ENCODE measurements around the gene CLDN11. TPM values are rescaled to one million over a fixed set of nuclear protein-coding genes. Genes with fewer than 3 reads are reported as not detected.

The CLDN11 gene
- total RNA-seq, 2 donors from 2014 or later, result 9.0 to 15.8 TPM

DNA sequence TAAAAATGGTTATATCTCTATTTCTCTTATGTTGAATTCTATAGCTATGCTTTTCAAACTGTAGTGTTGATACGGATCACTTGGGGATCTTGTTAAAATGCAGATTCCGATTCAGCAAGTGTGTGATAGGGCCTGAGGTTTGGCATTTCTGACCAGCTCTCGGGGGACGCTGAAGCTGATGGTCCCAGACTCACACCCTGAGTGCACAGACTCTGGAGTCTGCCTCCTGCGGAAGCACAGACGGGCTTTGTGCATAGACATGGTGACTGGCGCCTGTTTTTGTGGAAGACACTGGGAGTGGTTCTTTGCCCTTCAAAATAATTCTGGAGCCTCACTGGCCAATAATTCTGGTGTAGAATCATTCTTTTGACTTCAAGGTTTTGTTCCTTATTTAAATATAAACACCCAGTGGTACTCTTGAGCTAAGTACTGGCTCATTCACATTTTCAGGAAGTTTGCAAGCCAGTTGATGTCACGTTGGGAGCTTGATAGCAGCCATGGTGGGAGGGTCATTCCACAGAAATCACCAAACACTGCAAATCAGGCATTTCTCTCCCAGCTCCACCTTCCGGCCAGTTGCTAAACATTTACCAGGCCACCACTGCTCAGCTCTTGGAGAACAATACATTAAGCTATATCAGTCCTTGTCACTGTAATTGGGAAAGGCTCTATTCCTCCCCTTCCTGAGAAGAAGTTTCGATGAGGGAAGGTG is 19.2 kb downstream of the CLDN11 start:
- Histone ChIP-seq H3K36me3 (no peaks in the 10 kb centered on the region), H3K27me3 (no peaks in the 10 kb centered on the region), H3K27ac (no peak overlapping the region), H3K9me3 (no peaks in the 10 kb centered on the region), H3K4me3 (no peak overlapping the region), H3K4me1 (no peaks in the 10 kb centered on the region)
- TF ChIP-seq, protein P1, sequence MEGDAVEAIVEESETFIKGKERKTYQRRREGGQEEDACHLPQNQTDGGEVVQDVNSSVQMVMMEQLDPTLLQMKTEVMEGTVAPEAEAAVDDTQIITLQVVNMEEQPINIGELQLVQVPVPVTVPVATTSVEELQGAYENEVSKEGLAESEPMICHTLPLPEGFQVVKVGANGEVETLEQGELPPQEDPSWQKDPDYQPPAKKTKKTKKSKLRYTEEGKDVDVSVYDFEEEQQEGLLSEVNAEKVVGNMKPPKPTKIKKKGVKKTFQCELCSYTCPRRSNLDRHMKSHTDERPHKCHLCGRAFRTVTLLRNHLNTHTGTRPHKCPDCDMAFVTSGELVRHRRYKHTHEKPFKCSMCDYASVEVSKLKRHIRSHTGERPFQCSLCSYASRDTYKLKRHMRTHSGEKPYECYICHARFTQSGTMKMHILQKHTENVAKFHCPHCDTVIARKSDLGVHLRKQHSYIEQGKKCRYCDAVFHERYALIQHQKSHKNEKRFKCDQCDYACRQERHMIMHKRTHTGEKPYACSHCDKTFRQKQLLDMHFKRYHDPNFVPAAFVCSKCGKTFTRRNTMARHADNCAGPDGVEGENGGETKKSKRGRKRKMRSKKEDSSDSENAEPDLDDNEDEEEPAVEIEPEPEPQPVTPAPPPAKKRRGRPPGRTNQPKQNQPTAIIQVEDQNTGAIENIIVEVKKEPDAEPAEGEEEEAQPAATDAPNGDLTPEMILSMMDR (IDR thresholded peaks at IDR 0.05), result no peak
- DNase-seq (ENCODE audit: low spot score), result no peak

DNA sequence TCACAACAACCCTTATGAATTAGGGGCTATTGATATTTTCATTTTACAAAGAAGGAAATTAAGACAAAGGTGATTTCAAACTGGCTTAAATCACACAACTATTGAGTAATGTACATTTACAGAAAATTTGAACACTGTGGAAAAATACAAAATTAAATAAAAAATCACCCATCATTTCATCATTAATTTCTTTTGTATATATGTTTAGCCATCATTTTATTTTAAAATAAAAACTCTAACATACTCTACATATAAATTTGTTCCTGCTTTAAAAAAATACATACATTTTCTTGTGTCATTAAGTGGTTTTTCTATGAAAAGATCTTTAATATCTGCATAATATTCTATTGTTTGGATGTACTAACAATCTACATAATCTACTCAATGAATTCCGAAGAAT is 20.2 kb downstream of the CLDN11 start:
- H3K36me3 ChIP-seq, result no peaks in the 10 kb centered on the region
- H3K27me3 ChIP-seq, result no peaks in the 10 kb centered on the region
- no peaks in the 10 kb centered on the region for H3K4me1 ChIP-seq
- H3K27ac ChIP-seq, result no peak overlapping the region
- no peaks in the 10 kb centered on the region for H3K9me3 ChIP-seq
- no peak overlapping the region for H3K4me3 ChIP-seq
- TF ChIP-seq, protein P1 (IDR thresholded peaks at IDR 0.05), result no peak
- DNase-seq (ENCODE audit: low spot score), result no peak

DNA sequence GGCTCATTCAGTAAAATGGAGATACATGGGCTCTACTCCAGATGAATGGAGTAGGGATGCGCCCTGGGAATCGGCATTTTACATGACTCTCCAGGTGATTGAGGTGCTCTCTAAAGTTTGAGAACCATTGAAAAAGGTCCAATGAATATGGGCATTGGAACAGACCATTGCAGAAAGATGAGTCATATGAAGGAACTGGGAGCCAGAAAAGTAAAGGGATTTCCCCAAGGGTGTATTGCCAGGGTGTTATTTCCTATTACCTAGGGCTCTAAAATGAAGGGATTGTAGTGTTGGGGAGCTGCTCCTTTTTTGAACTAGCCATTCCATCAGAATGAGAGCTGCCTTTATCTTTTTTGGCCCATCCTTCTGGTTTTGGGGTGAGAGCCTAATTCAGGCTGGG is 21.7 kb downstream of the CLDN11 start:
- no peak for DNase-seq (ENCODE audit: low spot score)
- Histone ChIP-seq H3K36me3 (no peaks in the 10 kb centered on the region), H3K4me3 (no peak overlapping the region), H3K27me3 (no peaks in the 10 kb centered on the region), H3K9me3 (no peaks in the 10 kb centered on the region), H3K4me1 (no peaks in the 10 kb centered on the region), H3K27ac (no peak overlapping the region)
- TF ChIP-seq, protein P1 (IDR thresholded peaks at IDR 0.05), result no peak

DNA sequence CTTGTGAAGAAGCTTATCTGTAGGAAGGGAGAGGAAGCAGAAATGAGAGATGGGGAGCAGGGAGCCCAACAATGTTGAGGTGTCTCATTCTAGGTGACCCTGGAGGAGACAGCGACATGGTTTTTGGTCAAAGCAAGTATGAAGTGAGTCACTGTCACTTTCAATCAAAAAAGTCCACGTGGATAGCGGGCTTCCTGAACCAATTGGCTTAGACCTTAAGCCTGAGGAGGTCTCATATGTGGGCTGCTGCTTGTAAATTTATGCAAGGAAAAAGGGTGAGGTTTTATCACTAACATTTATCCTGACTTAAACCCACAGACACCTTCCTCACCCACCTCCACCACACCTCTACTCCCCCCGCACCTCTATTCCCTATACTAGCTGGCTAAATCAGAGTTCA is 22.7 kb downstream of the CLDN11 start:
- no peak overlapping the region for H3K27ac ChIP-seq
- no peak for DNase-seq (ENCODE audit: low spot score)
- no peaks in the 10 kb centered on the region for H3K36me3 ChIP-seq
- no peaks in the 10 kb centered on the region for H3K9me3 ChIP-seq
- TF ChIP-seq, protein P1 (IDR thresholded peaks at IDR 0.05), result no peak
- no peak overlapping the region for H3K4me3 ChIP-seq
- H3K4me1 ChIP-seq, result no peaks in the 10 kb centered on the region
- no peaks in the 10 kb centered on the region for H3K27me3 ChIP-seq

DNA sequence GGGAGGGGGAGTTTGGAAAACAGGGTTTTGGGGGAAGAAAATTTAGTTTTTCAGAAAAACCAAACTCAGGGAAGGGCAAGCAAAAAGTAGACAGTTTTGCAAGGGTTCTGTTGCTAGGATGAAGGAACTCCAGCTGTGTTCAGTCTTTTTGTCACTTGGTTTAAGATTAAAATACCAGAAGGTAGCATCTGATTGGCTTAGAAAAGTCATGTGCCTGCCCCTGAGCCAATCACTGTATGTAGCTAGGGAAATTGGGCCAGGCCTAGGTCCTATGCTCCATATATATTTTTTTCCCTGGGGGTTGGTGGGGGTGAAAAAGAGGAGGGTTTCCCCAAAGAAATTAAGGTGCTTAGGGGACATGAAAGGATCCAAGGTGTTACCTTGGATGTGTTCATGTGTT is 24.3 kb downstream of the CLDN11 start:
- no peaks in the 10 kb centered on the region for H3K36me3 ChIP-seq
- no peak overlapping the region for H3K27ac ChIP-seq
- TF ChIP-seq, protein P1 (IDR thresholded peaks at IDR 0.05), result no peak
- H3K27me3 ChIP-seq, result no peaks in the 10 kb centered on the region
- H3K4me1 ChIP-seq, result no peaks in the 10 kb centered on the region
- no peak for DNase-seq (ENCODE audit: low spot score)
- no peaks in the 10 kb centered on the region for H3K9me3 ChIP-seq
- no peak overlapping the region for H3K4me3 ChIP-seq

DNA sequence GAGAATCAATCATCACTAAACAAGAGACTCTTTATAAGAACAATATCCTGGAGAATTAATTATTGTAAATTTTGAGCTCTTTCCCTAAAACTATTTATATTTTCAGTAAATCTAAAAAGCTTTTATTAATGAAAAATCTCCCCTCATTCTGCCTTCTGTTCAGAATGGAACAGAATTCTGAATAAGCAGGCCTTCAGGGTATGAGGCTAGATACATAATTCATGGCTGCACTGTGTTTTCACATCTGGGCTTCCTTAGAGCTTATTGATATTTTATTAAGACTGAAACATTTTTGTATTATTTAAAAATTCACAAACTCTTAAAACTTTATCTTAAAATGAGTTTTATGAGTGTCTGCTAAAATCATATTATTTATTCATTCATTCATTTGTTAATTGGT is 24.8 kb downstream of the CLDN11 start:
- Histone ChIP-seq H3K36me3 (no peaks in the 10 kb centered on the region), H3K9me3 (no peaks in the 10 kb centered on the region), H3K4me1 (no peaks in the 10 kb centered on the region), H3K27me3 (no peaks in the 10 kb centered on the region), H3K27ac (no peak overlapping the region), H3K4me3 (no peak overlapping the region)
- DNase-seq (ENCODE audit: low spot score), result no peak
- TF ChIP-seq, protein P1 (IDR thresholded peaks at IDR 0.05), result no peak
